ENCODE results near the gene CKS1B.

- TF ChIP-seq TP53 (CRISPR knock-in tag; IDR thresholded peaks at IDR 0.05) = no peak
- no peak for TF ChIP-seq CTCF (IDR thresholded peaks at IDR 0.05)
- no peak for TF ChIP-seq EHMT2 (IDR thresholded peaks at IDR 0.05; ENCODE audit: low read depth)
- TF ChIP-seq ZFP36 (IDR thresholded peaks at IDR 0.05; ENCODE audit: borderline replicate concordance, partially characterized antibody) = no peak
- TF ChIP-seq POLR2A (IDR thresholded peaks at IDR 0.05; ENCODE audit: low read length) = no peak
- no peak for TF ChIP-seq FOXS1 (CRISPR knock-in tag; IDR thresholded peaks at IDR 0.05)
- TF ChIP-seq, protein P1, sequence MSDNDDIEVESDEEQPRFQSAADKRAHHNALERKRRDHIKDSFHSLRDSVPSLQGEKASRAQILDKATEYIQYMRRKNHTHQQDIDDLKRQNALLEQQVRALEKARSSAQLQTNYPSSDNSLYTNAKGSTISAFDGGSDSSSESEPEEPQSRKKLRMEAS (IDR thresholded peaks at IDR 0.05) = no peak
- TF ChIP-seq CEBPB (IDR thresholded peaks at IDR 0.05) = no peak
- no peak for TF ChIP-seq EP300 (IDR thresholded peaks at IDR 0.05)
- TF ChIP-seq RFX5 (IDR thresholded peaks at IDR 0.05) = no peak
These were observed 30.0 kb downstream of the CKS1B start for GRCh38 chr1:155004352-155005075.
